NCI-H146 treated with DMSO at 0.1 percent for 48 hours (cell line): Measurements from ENCODE around the gene GPR141.

ENCODE experiments used
- DNase-seq: peaks from one replicate; lab custom pipeline; 2025; ENCODE audit not compliant: unreplicated experiment; lab: John Stamatoyannopoulos, UW

Gene GPR141

GRCh38 chr7:37683246-37684120 is at the start of gene GPR141:
Gene GPR141 (plus strand): TSS chr7:37683766. CDS start chr7:37740394, 56,628 bp downstream.
- no peak for DNase-seq

- DNase-seq = no peak
Observed at GRCh38 chr7:37635346-37635745, 48.2 kb upstream of the GPR141 start.

GRCh38 chr7:37642028-37642540 is 41.5 kb upstream of the GPR141 start:
- DNase-seq = no peak

- DNase-seq = no peak
Observed at GRCh38 chr7:37643876-37644275, 39.7 kb upstream of the GPR141 start.

GRCh38 chr7:37645282-37646050 is 38.1 kb upstream of the GPR141 start:
- no peak for DNase-seq

GRCh38 chr7:37656913-37657530 is 26.5 kb upstream of the GPR141 start:
- no peak for DNase-seq

- no peak for DNase-seq
Observed at GRCh38 chr7:37657816-37658215, 25.8 kb upstream of the GPR141 start.

- DNase-seq = no peak
Observed at GRCh38 chr7:37659971-37660565, 23.5 kb upstream of the GPR141 start.

- no peak for DNase-seq
Observed at GRCh38 chr7:37660614-37661013, 23.0 kb upstream of the GPR141 start.

- DNase-seq = no peak
Observed at GRCh38 chr7:37663693-37664092, 19.9 kb upstream of the GPR141 start.

GRCh38 chr7:37665352-37666022 is 18.1 kb upstream of the GPR141 start:
- no peak for DNase-seq

GRCh38 chr7:37666026-37666799 is 17.4 kb upstream of the GPR141 start:
- DNase-seq = no peak

- no peak for DNase-seq
Observed at GRCh38 chr7:37669818-37670217, 13.7 kb upstream of the GPR141 start.

- DNase-seq = no peak
Observed at GRCh38 chr7:37670436-37670835, 13.1 kb upstream of the GPR141 start.

GRCh38 chr7:37671876-37672275 is 11.7 kb upstream of the GPR141 start:
- no peak for DNase-seq

- no peak for DNase-seq
Observed at GRCh38 chr7:37672926-37673325, 10.6 kb upstream of the GPR141 start.

GRCh38 chr7:37673523-37673922 is 10.0 kb upstream of the GPR141 start:
- DNase-seq = no peak

- DNase-seq = no peak
Observed at GRCh38 chr7:37674531-37674930, 9.0 kb upstream of the GPR141 start.

- DNase-seq = no peak
Observed at GRCh38 chr7:37675749-37676148, 7.8 kb upstream of the GPR141 start.

GRCh38 chr7:37684927-37685326 is 1.4 kb downstream of the GPR141 start:
- DNase-seq = no peak
